Measurements from ENCODE around the gene HILPDA. TPM values are rescaled to one million over a fixed set of nuclear protein-coding genes. Genes with fewer than 3 reads are reported as not detected.
A peak's percentile ranks its signal among the peaks of the same experiment; 100 is the strongest.
"Not testable (repeated sequence)": the region's sequence is repeated elsewhere in the genome, so short reads cannot be mapped to it uniquely, and the experiment has no call there.

The HILPDA gene
- total RNA-seq, 1 donor, result 3.0 TPM

DNA sequence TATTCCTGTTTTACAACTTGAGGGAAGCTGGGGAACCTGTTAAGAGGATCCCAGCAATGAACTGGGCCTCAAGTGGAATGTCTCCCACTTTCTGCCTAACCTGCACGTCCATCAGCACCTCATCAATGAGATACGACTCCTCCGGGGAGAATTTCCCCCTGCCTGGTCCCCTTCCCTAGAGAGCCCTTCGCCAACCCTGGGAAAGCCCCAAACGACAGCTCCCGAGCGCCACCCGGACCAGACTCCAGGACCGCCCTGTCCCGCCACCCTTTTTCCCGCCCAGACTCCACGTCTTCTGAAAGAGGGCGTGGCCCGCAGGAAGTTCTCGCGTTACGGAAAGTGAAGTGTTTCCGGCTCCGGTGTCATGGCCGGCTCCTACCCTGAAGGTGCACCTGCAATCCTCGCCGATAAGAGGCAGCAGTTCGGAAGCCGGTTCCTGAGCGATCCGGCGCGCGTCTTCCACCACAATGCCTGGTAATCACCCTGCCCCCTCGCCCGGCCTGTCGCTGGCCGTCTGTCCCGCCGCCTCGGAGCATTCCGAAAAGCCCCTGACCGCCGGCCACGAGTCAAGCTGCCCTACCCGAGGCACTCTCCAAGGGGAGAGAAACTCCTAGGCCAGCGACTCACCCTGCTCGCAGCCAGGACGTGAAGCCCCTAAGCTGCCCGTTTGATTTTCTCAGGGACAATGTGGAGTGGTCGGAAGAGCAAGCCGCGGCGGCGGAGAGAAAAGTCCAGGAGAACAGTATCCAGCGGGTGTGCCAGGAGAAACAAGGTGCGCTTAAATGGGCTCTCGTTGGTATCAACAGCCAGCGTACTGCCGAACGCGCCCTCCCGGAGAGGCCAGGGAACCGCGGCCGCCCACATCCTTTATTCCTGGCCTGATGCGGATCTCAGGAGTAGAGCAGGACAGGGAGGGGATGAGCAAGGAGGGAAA, 21.0 kb downstream of the HILPDA start, which contains the start of gene METTL2B:
Gene METTL2B, plus strand, starts transcription at position 347 of the 934 bp plus-strand sequence. Its CDS starts 18 bp downstream, at position 365.
- H3K4me3 ChIP-seq (ENCODE audit: low read length), result peak within 1 kb of the TSS; percentile 76
- peaks cover 13% of the 10 kb centered on the region for H3K4me1 ChIP-seq (ENCODE audit: insufficient read depth, low read length)
- not testable (repeated sequence) for H3K9me3 ChIP-seq (ENCODE audit: low read depth, low read length); H3K27me3 ChIP-seq (ENCODE audit: insufficient read depth, low read length)

DNA sequence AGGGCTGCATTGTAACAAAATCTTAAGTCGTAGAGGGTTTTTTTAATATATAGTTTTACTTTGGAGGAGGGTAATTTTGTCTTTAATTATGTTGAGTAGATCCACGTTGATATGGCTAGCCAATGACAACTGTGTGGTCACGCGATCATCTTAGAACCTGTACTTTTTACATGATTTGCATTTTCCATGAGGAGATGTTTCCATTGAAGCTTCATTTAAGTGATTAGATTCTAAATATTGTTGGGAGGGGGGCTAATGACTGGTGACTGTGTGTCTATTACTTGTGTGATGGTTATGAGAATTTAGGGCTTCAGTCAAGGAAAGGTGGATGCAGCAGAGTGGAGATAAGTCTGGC, 21.6 kb downstream of the HILPDA start:
- not testable (repeated sequence) for H3K9me3 ChIP-seq (ENCODE audit: low read depth, low read length); H3K27me3 ChIP-seq (ENCODE audit: insufficient read depth, low read length)
- Histone ChIP-seq H3K4me1 (ENCODE audit: insufficient read depth, low read length) (peaks cover 13% of the 10 kb centered on the region), H3K4me3 (ENCODE audit: low read length) (peak overlapping the region; percentile 76)

DNA sequence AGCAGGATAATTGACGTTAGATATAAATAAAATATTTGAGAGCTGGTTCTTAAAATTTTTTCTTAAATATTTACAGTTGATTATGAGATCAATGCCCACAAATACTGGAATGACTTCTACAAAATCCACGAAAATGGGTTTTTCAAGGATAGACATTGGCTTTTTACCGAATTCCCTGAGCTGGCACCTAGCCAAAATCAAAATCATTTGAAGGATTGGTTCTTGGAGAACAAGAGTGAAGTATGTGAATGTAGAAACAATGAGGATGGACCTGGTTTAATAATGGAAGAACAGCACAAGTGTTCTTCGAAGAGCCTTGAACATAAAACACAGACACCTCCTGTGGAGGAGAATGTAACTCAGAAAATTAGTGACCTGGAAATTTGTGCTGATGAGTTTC, 23.4 kb downstream of the HILPDA start:
- H3K27me3 ChIP-seq (ENCODE audit: insufficient read depth, low read length); H3K9me3 ChIP-seq (ENCODE audit: low read depth, low read length); H3K4me3 ChIP-seq (ENCODE audit: low read length): not testable (repeated sequence)
- H3K4me1 ChIP-seq (ENCODE audit: insufficient read depth, low read length), result peaks cover 13% of the 10 kb centered on the region

DNA sequence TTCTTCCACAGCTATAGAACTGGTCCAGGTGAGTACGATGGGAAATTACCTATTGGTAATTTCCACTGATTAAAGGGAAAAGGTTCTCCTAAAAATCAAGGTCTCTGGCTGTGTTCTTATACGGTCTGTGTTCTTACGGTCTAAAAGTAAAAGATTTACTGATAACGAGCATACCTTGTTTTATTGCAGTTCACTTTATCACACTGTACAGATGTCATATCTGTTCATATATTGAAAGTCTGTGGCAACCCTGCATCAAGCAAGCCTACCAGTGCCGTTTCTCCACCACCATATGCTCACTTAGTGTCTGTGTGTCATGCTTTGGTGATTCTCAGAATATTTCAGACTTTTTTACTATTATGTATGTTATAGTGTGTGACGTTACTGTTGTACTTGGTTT, 32.5 kb downstream of the HILPDA start:
- not testable (repeated sequence) for H3K9me3 ChIP-seq (ENCODE audit: low read depth, low read length); H3K27me3 ChIP-seq (ENCODE audit: insufficient read depth, low read length); H3K4me1 ChIP-seq (ENCODE audit: insufficient read depth, low read length); H3K4me3 ChIP-seq (ENCODE audit: low read length)

DNA sequence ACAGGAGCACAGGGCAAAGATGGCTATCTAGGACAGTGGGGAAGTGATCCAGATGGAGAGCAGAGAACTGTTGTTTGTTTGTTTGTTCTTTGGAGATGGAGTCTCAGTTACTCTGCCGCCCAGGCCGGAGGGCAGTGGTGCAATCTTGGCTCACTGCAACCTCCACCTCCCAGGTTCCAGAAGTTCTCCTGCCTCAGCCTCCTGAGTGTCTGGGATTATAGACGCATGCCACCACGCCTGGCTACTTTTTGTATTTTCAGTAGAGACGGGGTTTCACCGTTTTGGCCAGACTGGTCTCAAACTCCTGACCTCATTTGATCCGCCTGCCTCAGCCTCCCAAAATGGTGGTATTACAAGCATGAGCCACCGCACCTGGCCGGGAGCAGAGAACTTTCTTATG, 41.7 kb downstream of the HILPDA start:
- Histone ChIP-seq H3K4me1 (ENCODE audit: insufficient read depth, low read length) (no peaks in the 10 kb centered on the region), H3K27me3 (ENCODE audit: insufficient read depth, low read length) (no peaks in the 10 kb centered on the region), H3K9me3 (ENCODE audit: low read depth, low read length) (no peaks in the 10 kb centered on the region), H3K4me3 (ENCODE audit: low read length) (no peak overlapping the region)

DNA sequence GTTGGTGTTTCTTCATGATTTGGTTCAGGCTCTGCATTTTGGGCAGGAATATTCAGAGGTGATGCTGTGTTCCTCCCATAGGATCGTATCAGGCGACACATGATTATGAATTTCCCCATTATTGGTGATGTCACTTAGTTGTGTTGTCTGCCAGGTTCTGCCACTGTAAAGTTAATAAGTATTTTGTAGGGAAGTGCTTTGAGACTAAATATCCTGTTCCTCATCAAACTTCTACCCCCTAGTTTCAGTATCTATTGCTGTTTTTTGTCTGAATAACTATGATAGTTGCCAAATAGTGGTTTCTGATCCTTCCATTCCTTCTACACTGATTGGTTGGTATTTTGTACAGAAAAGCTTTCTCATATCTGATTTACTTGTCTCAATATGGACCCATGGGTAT, 49.7 kb downstream of the HILPDA start:
- not testable (repeated sequence) for H3K4me1 ChIP-seq (ENCODE audit: insufficient read depth, low read length); H3K27me3 ChIP-seq (ENCODE audit: insufficient read depth, low read length); H3K4me3 ChIP-seq (ENCODE audit: low read length); H3K9me3 ChIP-seq (ENCODE audit: low read depth, low read length)

DNA sequence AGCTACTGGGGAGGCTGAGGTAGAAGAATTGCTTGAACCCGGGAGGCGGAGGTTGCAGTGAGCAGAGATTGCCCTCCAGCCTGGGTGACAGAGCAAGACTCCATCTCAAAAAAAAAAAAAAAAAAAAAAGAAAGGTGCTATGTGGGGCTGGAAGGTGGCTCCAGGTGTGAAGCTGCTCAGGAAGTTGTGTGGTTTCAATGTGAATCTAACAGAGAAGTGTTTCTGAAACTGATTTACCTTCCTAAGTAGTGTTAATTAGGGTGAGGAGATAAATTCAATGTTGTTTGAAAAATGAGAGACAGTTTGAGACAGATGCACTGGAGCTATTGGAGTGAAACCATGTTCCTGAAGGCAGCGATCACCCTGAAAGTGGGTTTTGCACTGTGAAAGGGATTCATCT, 51.1 kb downstream of the HILPDA start:
- H3K4me3 ChIP-seq (ENCODE audit: low read length); H3K27me3 ChIP-seq (ENCODE audit: insufficient read depth, low read length); H3K4me1 ChIP-seq (ENCODE audit: insufficient read depth, low read length); H3K9me3 ChIP-seq (ENCODE audit: low read depth, low read length): not testable (repeated sequence)

DNA sequence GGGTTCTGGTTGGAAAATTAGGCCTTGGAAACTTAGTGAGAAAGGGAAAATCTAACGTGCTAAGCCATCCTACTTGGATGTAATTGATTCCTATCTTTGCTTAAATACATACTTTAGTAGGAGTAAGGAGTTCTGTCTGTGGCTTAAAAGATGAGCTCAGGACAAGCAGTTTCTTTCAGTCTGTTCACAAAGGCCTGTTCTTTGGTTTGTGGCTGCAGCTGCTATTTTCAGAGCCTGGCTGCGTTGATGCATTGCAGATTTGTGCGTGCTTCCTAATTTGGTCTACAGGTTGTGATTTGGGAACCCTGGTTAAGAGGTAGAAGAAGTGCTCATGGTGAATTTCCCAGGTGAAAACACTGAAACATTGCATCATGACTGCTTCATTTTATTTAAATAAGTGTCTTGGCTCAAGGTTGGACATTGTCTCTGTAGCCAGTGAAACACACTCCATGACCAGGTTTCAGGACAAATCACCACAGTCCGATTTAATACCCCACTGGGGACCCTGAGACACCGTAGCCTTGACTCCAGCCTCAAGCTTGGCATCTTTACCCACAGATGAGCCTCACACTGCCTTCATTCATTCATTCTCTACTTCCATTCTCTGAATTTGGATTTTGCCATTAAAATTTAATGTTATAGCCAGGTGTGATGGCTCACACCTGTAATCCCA, 51.8 kb downstream of the HILPDA start:
- not testable (repeated sequence) for H3K9me3 ChIP-seq (ENCODE audit: low read depth, low read length); H3K27me3 ChIP-seq (ENCODE audit: insufficient read depth, low read length); H3K4me3 ChIP-seq (ENCODE audit: low read length); H3K4me1 ChIP-seq (ENCODE audit: insufficient read depth, low read length)

Other genes with a start within 250 kb of the HILPDA start
- not detected for gene LEP, start 214.6 kb upstream of the HILPDA start, total RNA-seq
- 5.4 TPM for gene RBM28, start 112.0 kb upstream of the HILPDA start, total RNA-seq
- 0.10 TPM for gene PRRT4, start 94.2 kb upstream of the HILPDA start, total RNA-seq
- gene IMPDH1, start 45.9 kb upstream of the HILPDA start, total RNA-seq, result 39.7 TPM
- 8.0 TPM for gene METTL2B, start 20.9 kb downstream of the HILPDA start, total RNA-seq
- 0.52 TPM for gene GARIN1A, start 216.4 kb downstream of the HILPDA start, total RNA-seq

Measured in mononuclear cell (primary cell).